HG03064 (cell line): ENCODE data around the gene RGL4.
"Not testable (repeated sequence)": the region's sequence is repeated elsewhere in the genome, so short reads cannot be mapped to it uniquely, and the experiment has no call there.

Experiments
- ATAC-seq: cut with Tn5 transposase; IDR thresholded peaks from one replicate; pipeline ENCODE4 v1.9.1; 2021; ENCODE audit warnings: low read depth; ENCODE audit not compliant: unreplicated experiment

Gene RGL4

GRCh38 chr22:23690713-23691112 is at the start of gene RGL4:
Gene RGL4, plus strand, starts transcription at chr22:23691013. Its CDS starts 1,018 bp downstream, at chr22:23692031.
- ATAC-seq, result no peak

GRCh38 chr22:23646526-23646925 is 44.3 kb upstream of the RGL4 start:
- ATAC-seq, result not testable (repeated sequence)

GRCh38 chr22:23649071-23649501 is 41.7 kb upstream of the RGL4 start:
- ATAC-seq, result no peak

GRCh38 chr22:23651676-23652075 is 39.1 kb upstream of the RGL4 start:
- no peak for ATAC-seq

- ATAC-seq, result no peak
These were observed 38.5 kb upstream of the RGL4 start for GRCh38 chr22:23652286-23652685.

GRCh38 chr22:23652711-23653110 is 38.1 kb upstream of the RGL4 start:
- ATAC-seq, result no peak

- ATAC-seq, result no peak
These were observed 34.8 kb upstream of the RGL4 start for GRCh38 chr22:23655891-23656475.

GRCh38 chr22:23657727-23658126 is 33.1 kb upstream of the RGL4 start:
- ATAC-seq, result no peak

GRCh38 chr22:23660381-23660780 is 30.4 kb upstream of the RGL4 start:
- ATAC-seq, result not testable (repeated sequence)

- ATAC-seq, result no peak
These were observed 20.2 kb upstream of the RGL4 start for GRCh38 chr22:23670378-23671295.

- ATAC-seq, result not testable (repeated sequence)
These were observed 19.4 kb upstream of the RGL4 start for GRCh38 chr22:23671387-23671786.

- ATAC-seq, result not testable (repeated sequence)
These were observed 18.3 kb upstream of the RGL4 start for GRCh38 chr22:23672307-23673049.

GRCh38 chr22:23673050-23673620 is 17.7 kb upstream of the RGL4 start:
- ATAC-seq, result no peak

GRCh38 chr22:23673826-23674690 is 16.8 kb upstream of the RGL4 start:
- ATAC-seq, result no peak

- not testable (repeated sequence) for ATAC-seq
These were observed 15.8 kb upstream of the RGL4 start for GRCh38 chr22:23674886-23675501.

- no peak for ATAC-seq
These were observed 15.1 kb upstream of the RGL4 start for GRCh38 chr22:23675502-23676415.

GRCh38 chr22:23676841-23677700 is 13.7 kb upstream of the RGL4 start:
- not testable (repeated sequence) for ATAC-seq

- no peak for ATAC-seq
These were observed 13.2 kb upstream of the RGL4 start for GRCh38 chr22:23677701-23677995.
